ENCODE measurements around the gene ZMIZ2.

Gene ZMIZ2

GRCh38 chr7:44749992-44750391 is 1.3 kb downstream of the ZMIZ2 start:
- ChIA-PET CTCF (interaction anchor here (0.9 to 1.8 kb wide), 4 partner anchors 15 to 214 kb away, joined by 3 to 5 read pairs (median 4); no protein-coding TSS in a partner anchor), POLR2A (interaction anchor here (0.7 to 1.5 kb wide), 4 partner anchors 18 to 168 kb away, joined by 3 to 4 read pairs (median 3); partner anchors contain the start of gene TMED4)

GRCh38 chr7:44750424-44750823 is 1.8 kb downstream of the ZMIZ2 start:
- no peak for DNase-seq (ENCODE audit: low read depth, low spot score)
- ChIA-PET POLR2A (interaction anchor here (1.1 to 1.5 kb wide), 2 partner anchors 47 to 168 kb away, joined by 3 read pairs; partner anchors contain the start of gene TMED4), CTCF (interaction anchor here (0.9 to 1.8 kb wide), 5 partner anchors 10 to 214 kb away, joined by 3 to 5 read pairs (median 4); no protein-coding TSS in a partner anchor)
- peak overlapping the region; percentile 82; the same call in 1 of the 2 replicates for H3K4me3 ChIP-seq (ENCODE audit: low read depth, low read length)
- no peak for TF ChIP-seq CTCF (IDR thresholded peaks at IDR 0.05; ENCODE audit: insufficient read depth, low read length, missing control alignments)

More at GRCh38 chr7:44749992-44750391, 1.3 kb downstream of the ZMIZ2 start:
- TF ChIP-seq CTCF (IDR thresholded peaks at IDR 0.05; ENCODE audit: insufficient read depth, low read length, missing control alignments), result no peak
- DNase-seq (ENCODE audit: low read depth, low spot score), result no peak
- peak overlapping the region; percentile 82 for H3K4me3 ChIP-seq (ENCODE audit: low read depth, low read length)

- TF ChIP-seq CTCF (IDR thresholded peaks at IDR 0.05; ENCODE audit: insufficient read depth, low read length, missing control alignments), result no peak
- ChIA-PET CTCF (interaction anchor here (1.3 to 1.8 kb wide), 3 partner anchors 10 to 40 kb away, joined by 3 to 5 read pairs (median 4); no protein-coding TSS in a partner anchor), POLR2A (interaction anchor here (0.5 to 1.1 kb wide), 2 partner anchors 46 to 148 kb away, joined by 3 read pairs; no protein-coding TSS in a partner anchor)
- DNase-seq (ENCODE audit: low read depth, low spot score), result no peak
- no peak overlapping the region for H3K4me3 ChIP-seq (ENCODE audit: low read depth, low read length)
Observed at GRCh38 chr7:44750921-44751571, 2.4 kb downstream of the ZMIZ2 start.

GRCh38 chr7:44752822-44753221 is 4.2 kb downstream of the ZMIZ2 start:
- TF ChIP-seq CTCF (IDR thresholded peaks at IDR 0.05; ENCODE audit: insufficient read depth, low read length, missing control alignments), result no peak
- CTCF ChIA-PET, result no interaction called here
- H3K4me3 ChIP-seq (ENCODE audit: low read depth, low read length), result no peak overlapping the region
- POLR2A ChIA-PET, result no interaction called here
- DNase-seq (ENCODE audit: low read depth, low spot score), result no peak

- ChIA-PET POLR2A (no interaction called here), CTCF (no interaction called here)
- DNase-seq (ENCODE audit: low read depth, low spot score), result no peak
- TF ChIP-seq CTCF (IDR thresholded peaks at IDR 0.05; ENCODE audit: insufficient read depth, low read length, missing control alignments), result no peak
- H3K4me3 ChIP-seq (ENCODE audit: low read depth, low read length), result no peak overlapping the region
Observed at GRCh38 chr7:44754802-44755697, 6.4 kb downstream of the ZMIZ2 start.
